ENCODE measurements around the gene OR4L1.
"Not testable (repeated sequence)": the region's sequence is repeated elsewhere in the genome, so short reads cannot be mapped to it uniquely, and the experiment has no call there.

The OR4L1 gene, protein sequence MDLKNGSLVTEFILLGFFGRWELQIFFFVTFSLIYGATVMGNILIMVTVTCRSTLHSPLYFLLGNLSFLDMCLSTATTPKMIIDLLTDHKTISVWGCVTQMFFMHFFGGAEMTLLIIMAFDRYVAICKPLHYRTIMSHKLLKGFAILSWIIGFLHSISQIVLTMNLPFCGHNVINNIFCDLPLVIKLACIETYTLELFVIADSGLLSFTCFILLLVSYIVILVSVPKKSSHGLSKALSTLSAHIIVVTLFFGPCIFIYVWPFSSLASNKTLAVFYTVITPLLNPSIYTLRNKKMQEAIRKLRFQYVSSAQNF

DNA sequence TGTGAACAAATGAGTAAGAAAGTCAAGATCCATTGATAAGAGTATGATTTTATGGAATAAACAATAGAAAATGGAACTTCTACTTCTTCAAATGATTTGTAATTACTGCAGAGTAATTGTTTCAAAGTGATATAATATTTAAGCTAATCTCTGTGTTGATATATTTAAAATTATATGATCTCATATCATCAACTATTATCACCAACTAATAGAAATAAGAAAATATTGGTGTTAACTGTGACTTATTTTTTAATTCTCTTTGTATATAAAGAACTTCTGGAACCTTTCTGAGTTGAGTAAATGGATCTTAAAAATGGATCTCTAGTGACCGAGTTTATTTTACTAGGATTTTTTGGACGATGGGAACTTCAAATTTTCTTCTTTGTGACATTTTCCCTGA lies at the start of gene OR4L1:
Gene OR4L1 (plus strand): TSS at position 301 of the 400 bp plus-strand sequence. CDS start 0 bp downstream, at position 301.
- DNase-seq: no peak

DNA sequence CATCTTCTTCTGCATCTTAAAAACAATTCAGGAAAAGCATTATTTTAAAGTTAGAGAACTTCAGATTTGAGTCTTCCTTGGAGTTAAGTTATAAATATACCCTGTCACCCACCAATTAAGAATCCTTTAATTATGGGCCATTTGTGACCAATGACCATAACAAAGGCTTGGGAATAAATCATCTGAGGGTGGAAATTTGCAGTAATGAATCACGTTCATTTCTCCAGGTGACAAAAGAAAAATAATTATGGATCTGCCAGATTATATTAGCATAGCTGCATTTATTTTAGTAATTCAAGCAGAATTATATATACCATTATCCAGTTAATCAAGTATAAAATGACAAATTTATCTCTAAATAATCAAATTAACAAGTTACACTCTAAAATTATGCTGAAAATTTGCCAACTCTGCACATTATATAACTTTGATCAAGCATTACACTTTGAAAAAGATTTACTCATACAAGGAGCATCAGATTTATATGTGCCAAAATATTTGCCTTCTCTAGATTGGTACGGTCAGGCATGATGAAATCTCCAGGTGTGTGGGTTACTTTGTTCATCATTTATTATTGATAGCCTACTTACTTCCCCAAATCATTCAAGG lies 40.5 kb upstream of the OR4L1 start, which contains the start of gene OR4K14:
Gene OR4K14 (minus strand): TSS at position 51 of the 609 bp plus-strand sequence. CDS start 4,114 bp downstream, outside the sequence.
- DNase-seq: no peak

DNA sequence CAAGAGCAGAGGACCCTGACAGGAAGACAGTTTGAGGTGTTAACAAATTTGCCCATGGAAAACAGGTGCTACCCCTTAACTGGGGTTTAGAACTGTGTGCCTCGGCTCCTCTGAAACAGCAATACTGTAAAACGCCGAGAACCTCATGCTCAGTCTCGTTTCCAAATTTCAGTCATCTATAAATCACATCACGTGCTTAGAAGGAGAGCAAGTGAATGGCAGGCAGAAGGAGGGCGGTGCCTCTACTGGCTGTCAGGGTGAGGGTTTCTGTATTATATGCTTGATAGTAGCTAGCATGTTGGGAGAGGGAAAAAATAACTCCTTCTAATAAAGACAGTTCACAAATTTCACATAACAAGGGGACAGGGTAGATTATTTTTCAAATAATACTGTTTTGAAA lies 28.8 kb upstream of the OR4L1 start:
- no peak for DNase-seq

DNA sequence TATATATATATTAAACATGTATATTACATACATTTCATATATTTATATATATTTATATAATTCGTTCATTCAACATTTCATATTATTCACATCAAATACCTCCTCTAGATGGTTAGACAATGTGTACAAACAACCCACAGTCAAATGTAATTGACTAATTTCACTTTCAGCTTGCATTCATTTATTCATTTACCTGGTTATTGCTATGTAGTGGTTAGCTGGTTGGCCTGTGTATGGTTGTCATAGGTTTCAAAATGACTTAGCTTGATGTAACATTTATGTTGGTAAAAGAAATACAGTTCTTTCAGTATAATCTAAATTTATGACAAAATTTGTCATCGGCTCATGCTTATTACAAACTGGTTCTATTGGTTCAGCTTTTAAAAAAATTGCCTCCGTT lies 24.4 kb upstream of the OR4L1 start:
- no peak for DNase-seq

DNA sequence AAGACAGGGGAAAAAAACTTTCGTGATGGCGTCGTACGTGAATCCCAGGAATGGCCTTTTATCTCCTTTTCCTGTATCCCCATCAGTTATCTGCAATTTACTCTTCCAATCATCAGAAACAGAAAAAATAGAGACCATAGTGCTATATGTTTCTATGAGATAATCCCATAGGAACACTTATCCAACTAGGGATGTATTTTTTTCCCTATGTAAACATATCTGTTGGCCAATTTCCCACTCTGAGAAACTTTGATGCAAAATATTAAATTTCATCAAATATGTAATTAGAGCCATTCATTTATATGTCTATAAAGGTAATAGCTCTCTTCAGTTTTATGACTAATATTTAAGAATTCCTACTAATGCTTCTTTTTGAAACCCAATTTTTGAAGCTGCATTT lies 23.9 kb upstream of the OR4L1 start, which contains the start of gene OR4K13:
Gene OR4K13 (minus strand): TSS at position 101 of the 400 bp plus-strand sequence. CDS start 1,280 bp downstream, outside the sequence.
- no peak for DNase-seq

DNA sequence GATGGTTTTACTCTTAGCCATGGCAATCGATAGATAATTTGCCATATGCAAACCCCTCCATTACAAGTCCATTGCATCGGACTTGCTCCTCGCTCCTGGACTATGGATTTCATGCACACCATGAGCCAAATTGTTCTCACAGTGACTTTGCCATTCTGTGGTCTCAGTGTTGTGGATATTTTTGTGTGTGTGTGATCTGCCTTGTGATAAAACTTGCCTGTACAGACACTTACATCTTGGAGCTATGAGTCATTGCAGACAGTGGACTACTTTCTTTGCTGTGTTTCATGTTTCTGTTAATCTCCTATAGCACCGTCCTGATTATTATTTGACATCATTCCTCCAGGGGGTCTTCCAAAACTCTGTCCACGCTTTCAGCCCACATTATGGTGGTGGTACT lies 15.6 kb upstream of the OR4L1 start:
- no peak for DNase-seq

DNA sequence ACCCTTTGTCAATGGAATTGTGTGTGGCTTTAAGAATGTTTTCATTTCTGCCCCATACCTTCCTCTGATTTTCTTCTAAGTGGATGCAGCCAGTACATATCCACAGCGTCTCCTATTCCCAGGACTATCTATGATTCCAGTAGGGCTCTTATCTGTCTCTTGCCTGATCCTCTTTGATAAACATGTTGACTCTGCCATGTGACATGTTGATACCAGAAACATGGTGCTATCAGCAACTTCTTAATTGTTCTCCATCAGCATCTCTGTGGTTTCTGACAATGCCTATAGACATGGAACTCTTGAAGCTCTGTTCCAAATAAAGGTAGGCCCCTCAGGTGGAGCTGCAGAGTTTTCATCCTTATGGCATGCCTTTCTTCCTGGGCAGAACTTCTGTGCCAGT lies 11.6 kb upstream of the OR4L1 start:
- no peak for DNase-seq

DNA sequence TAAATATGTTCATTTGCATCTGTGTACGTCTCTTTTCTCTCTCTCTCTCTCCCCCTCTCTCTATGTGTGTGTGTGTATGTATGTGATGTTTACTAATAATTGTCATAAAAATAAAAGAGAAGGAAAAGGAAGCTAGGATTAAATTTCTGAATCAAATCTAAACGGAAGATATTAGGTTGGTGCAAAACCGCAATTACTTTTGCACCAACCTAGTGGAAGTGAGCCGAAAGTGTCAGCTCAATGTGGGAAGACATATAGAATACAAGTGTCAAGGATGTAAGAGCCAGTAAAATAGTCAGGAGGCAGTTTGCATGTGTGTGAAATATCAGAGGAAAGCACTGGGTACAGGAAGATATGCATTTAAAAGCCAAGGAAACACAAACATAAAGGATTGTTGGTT lies 32.2 kb downstream of the OR4L1 start:
- no peak for DNase-seq

DNA sequence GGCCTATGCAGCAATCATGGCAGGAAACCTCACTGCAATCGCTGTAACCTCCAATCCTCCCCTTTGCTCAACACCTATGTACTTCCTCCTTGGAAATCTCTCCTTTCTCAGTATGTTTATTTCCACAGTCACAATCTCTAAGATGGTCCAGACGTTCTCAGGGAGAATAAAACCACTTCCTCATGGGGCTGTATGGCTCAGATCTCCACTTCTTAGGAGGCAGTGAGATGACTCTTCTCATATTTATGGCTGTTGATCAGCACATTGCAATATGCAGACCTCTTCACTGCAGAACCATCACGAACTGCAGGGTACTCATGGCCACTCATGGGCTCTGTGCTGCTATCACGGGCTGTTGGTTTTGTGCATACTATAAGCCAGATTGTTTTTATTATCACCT lies 33.6 kb downstream of the OR4L1 start:
- no peak for DNase-seq

DNA sequence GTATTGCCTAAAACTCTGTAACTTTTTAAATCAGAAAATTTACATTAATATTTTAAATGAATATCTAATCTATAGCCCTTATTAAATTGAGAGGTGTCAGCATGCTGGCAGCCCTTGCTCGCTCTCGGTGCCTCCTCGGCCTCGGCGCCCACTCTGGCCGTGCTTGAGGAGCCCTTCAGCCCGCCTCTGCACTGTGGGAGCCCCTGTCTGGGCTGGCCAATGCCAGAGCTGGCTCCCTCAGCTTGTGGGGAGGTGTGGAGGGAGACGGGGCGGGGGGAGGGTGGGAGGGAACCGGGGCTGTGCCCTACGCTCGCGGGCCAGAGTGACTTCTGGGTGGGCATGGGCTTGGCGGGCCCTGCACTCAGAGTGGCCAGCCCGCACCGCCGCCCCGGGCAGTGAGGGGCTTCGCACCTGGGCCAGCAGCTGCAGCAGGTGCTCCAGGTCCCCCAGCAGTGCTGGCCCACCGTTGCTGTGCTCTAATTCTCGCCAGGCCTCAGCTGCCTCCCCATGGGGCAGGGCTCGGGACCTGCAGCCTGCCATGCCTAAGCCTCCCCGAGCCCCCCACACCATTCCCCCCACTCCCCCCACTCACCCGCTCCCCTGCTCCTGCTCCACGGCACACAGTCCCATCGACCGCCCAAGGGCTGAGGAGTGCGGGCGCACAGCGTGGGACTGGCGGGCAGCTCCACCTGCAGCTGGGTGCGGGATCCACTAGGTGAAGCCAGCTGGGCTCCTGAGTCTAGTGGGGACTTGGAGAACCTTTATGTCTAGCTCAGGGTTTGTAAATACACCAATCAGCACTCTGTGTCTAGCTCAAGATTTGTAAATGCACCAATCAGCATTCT lies 39.3 kb downstream of the OR4L1 start:
- DNase-seq: not testable (repeated sequence)

DNA sequence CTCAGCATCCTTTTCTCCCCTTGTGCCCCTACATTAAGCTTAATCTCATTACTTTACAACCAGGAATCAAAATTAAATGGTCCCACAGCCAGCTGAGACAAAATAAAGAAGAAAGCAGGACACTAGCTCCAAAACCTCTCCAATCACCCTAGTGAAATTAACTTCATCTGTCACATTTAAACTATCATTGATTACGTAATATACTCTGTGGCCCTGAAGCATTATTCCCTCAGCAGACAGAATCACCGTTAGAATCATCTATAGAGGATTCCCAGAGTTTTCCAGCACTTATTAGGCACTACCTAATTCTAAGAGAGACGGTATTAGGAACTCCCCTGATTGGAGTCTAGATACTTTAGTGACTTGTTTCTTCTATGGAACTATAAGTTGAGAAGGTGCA lies 50.6 kb downstream of the OR4L1 start, which contains the start of gene OR4K17:
Gene OR4K17 (plus strand): TSS at position 302 of the 400 bp plus-strand sequence. CDS start 6,761 bp downstream, outside the sequence.
- no peak for DNase-seq

All from amygdala (tissue), 56 donors.